ENCODE data around the gene LAPTM5. TPM values are rescaled to one million over a fixed set of nuclear protein-coding genes. Genes with fewer than 3 reads are reported as not detected.

The LAPTM5 gene
- total RNA-seq, 6 donors from 2014 or later: 148 to 624 (median 225) TPM

DNA sequence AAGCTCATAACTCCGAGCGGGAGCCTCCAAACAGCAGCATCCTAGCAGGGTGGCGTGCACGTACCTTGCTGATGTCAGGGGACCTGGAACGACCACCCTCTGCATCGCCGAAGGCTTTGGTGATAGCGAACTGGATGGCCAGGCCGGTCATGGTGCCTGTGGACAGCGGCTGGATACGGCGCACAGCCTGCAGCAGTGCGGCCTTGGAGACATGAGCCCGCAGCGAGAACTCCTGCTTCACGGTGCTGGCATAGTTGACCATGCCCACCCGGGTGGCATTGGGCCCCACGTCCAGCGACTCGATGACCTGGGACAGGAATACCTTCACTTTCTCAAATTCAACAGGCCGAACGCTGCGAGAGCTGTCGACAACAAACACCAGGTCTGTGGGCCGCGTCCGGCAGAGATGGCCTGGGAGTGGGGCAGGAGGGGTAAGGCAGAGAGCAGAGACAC, 36.2 kb downstream of the LAPTM5 start:
- ATAC-seq (ENCODE audit: low FRiP score in 2 of 2) (no peak), DNase-seq (no peak)
- WGBS, 2 donors: 94 to 95% methylated on average over 13 to 27 of the region's 27 CpGs
- Histone ChIP-seq H3K9me3 (no peaks in the 10 kb centered on the region), H3K36me3 (peaks cover 0 to 10% (median 0%) of the 10 kb centered on the region in 4 donors), H3K4me3 (no peak overlapping the region), H3K4me1 (peaks cover 7 to 11% (median 8%) of the 10 kb centered on the region in 4 donors), H3K27ac (no peak overlapping the region), H3K27me3 (no peaks in the 10 kb centered on the region)
- TF ChIP-seq, protein P1, sequence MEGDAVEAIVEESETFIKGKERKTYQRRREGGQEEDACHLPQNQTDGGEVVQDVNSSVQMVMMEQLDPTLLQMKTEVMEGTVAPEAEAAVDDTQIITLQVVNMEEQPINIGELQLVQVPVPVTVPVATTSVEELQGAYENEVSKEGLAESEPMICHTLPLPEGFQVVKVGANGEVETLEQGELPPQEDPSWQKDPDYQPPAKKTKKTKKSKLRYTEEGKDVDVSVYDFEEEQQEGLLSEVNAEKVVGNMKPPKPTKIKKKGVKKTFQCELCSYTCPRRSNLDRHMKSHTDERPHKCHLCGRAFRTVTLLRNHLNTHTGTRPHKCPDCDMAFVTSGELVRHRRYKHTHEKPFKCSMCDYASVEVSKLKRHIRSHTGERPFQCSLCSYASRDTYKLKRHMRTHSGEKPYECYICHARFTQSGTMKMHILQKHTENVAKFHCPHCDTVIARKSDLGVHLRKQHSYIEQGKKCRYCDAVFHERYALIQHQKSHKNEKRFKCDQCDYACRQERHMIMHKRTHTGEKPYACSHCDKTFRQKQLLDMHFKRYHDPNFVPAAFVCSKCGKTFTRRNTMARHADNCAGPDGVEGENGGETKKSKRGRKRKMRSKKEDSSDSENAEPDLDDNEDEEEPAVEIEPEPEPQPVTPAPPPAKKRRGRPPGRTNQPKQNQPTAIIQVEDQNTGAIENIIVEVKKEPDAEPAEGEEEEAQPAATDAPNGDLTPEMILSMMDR (IDR thresholded peaks at IDR 0.05): no peak
- no peak for TF ChIP-seq POLR2AphosphoS5 (IDR thresholded peaks at IDR 0.05)
- no peak for TF ChIP-seq EP300 (IDR thresholded peaks at IDR 0.05)
- no peak for TF ChIP-seq POLR2A (IDR thresholded peaks at IDR 0.05)

DNA sequence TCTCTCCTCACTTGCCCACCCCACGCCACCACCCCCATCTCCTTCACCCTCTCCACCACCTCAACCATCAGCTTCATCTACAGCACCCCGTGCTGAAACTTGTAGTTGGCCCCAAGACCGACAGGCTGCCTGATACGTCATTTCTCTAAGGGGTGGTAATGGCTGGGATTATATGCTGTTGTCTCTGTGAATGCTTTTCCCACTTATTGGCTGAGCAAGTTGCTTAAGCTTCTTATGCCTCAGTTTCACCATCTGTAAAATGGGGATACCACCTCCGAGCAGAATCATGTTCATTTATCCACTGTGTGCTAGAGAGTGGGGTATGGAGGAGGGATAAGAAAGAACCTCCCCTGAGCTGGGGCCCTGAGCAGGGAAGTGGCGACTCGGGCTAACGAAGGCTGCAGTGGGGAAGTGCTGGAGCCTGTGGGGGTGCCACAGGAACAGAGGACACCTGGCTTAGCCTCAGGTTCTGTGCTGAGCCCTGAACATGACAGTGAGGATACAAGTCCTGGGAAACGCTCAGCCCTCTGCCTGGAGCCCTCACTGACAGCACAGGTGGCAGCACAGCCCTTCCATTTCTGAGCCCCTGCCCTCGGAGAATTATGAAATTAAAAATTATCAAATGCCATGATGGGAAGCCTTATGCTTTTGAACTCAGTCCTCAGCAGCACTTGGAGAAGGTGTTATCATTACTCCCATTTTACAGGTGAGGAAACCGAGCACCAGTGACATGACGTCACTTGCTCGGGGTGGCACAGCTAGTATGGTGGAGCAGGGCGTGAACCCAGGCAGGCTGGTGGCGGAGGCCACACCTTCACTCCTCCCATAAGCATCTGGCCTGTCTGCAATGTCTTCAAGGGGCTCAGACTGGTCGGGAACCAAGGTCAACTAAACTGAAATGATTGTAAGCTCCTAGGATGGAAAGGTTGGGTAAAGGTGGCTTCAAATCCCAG, 37.0 kb downstream of the LAPTM5 start:
- ATAC-seq (ENCODE audit: low FRiP score in 2 of 2) (no peak), DNase-seq (no peak)

DNA sequence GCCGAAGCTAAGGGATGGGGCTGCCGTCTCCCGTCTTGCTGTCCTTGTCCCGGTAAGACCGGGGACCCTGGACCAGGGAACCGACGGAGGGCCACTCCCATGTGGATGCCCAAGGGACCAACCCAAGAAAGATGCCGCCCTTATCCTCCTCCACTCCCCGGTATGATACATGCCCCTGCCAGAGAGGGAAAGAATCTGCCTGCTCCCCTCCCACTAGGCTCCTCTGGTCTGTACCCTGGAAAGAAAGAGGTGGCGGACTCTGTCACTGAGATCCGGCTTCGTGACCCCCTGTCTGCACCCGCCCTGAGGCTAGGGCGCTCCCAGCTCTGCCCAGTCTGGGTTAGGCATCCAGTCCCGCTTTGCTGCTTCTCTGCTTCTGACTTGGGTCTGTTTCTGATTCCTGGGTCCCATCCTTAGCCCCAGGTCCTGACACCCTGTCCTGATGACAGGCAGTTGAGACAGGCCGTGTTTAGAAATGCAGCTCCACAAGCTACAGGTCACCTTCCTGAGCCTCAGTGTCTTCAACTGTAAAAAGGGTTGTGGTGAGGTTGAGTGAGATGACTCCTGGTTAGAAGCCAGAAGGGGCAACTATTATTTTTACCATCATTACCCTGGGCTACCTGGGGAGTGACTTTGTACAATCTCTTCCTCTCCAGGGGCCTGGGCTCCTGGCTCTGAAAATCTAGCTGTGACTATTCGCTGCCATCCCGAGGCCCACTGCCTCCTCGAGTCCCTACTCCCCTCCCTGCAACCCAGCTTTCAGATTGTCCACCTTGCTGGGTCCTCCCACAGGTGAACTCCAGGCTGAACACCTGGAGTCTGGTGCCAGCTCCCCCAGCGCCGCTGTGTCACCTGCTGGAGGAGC, 37.9 kb downstream of the LAPTM5 start:
- Histone ChIP-seq H3K9me3 (no peaks in the 10 kb centered on the region), H3K4me3 (peak overlapping the region in 3 of 4 donors; percentile 54 to 61 (median 57)), H3K36me3 (no peaks in the 10 kb centered on the region), H3K27ac (peak overlapping the region; percentile 95 to 100 (median 97)), H3K27me3 (no peaks in the 10 kb centered on the region), H3K4me1 (peaks cover 7 to 11% (median 8%) of the 10 kb centered on the region in 4 donors)
- ATAC-seq (ENCODE audit: low FRiP score in 2 of 2) (no peak), DNase-seq (peak in 1 of 2 donors; percentile 88)
- TF ChIP-seq, protein P1 (IDR thresholded peaks at IDR 0.05): no peak
- TF ChIP-seq POLR2AphosphoS5 (IDR thresholded peaks at IDR 0.05) (no peak), POLR2A (IDR thresholded peaks at IDR 0.05) (no peak), EP300 (IDR thresholded peaks at IDR 0.05) (peak in 1 of 4 donors; percentile 15)
- WGBS, 2 donors: 39 to 48% methylated on average over 12 to 20 of the region's 21 CpGs

More for the DNA sequence above, 37.0 kb downstream of the LAPTM5 start:
- H3K9me3 ChIP-seq: no peaks in the 10 kb centered on the region
- peaks cover 0 to 3% (median 0%) of the 10 kb centered on the region in 4 donors for H3K36me3 ChIP-seq
- no peaks in the 10 kb centered on the region for H3K27me3 ChIP-seq
- 88 to 91% methylated on average over 16 of the region's 16 CpGs for WGBS, 2 donors
- H3K27ac ChIP-seq: no peak overlapping the region
- H3K4me3 ChIP-seq: no peak overlapping the region
- TF ChIP-seq POLR2A (IDR thresholded peaks at IDR 0.05): no peak
- TF ChIP-seq EP300 (IDR thresholded peaks at IDR 0.05): no peak
- TF ChIP-seq, protein P1 (IDR thresholded peaks at IDR 0.05): no peak
- no peak for TF ChIP-seq POLR2AphosphoS5 (IDR thresholded peaks at IDR 0.05)
- peaks cover 7 to 11% (median 8%) of the 10 kb centered on the region in 4 donors for H3K4me1 ChIP-seq

DNA sequence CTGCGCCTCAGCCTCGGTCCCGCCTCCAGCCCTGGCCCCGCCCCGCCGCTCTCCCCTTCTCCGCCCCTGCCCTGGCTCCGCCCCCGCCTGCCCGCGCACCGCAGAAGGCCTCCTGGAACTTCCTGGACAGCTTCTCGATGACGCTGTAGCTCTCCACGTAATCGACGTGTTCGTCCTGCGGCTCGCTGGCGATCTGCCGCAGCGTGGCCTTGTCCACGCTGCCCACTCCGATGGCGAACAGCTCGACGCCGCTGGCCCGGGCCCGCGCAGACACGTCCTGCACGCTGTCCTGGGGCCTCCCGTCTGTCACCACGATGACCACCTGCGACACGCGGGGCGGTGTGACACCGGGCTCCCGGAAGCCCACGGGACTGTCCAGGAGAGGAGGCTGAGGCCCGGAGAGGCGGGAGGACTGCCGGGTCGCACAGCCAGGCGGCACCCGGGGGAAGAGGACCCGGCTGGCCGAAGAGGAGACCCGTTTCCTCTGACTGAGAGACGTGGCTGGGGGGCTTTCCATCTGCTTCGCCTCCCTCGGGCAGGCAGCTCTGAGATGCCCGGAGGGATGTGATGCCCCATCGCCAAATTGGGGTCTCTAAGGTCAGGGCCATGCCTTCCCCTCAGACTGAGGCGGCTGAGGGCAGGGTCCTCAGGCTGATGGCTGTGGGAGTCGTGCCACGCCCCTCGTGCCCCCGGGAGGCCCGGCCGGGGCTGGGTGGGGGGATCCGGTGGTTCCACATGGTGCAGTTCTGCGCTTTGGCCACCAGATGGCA, 38.8 kb downstream of the LAPTM5 start:
- H3K36me3 ChIP-seq: no peaks in the 10 kb centered on the region
- H3K27me3 ChIP-seq: no peaks in the 10 kb centered on the region
- 0% methylated on average over 7 to 23 of the region's 66 CpGs for WGBS, 2 donors
- DNase-seq: peak; percentile 92 to 98
- peak; percentile 93 to 94 for ATAC-seq (ENCODE audit: low FRiP score in 2 of 2)
- peak overlapping the region; percentile 39 to 61 (median 56) for H3K4me3 ChIP-seq
- H3K9me3 ChIP-seq: no peaks in the 10 kb centered on the region
- TF ChIP-seq POLR2AphosphoS5 (IDR thresholded peaks at IDR 0.05): peak; percentile 92 to 95
- peak in 3 of 4 donors; percentile 71 to 90 (median 77) for TF ChIP-seq POLR2A (IDR thresholded peaks at IDR 0.05)
- TF ChIP-seq, protein P1 (IDR thresholded peaks at IDR 0.05): peak; percentile 98 to 100 (median 100)
- TF ChIP-seq EP300 (IDR thresholded peaks at IDR 0.05): peak in 1 of 4 donors; percentile 69
- H3K4me1 ChIP-seq: peaks cover 7 to 11% (median 8%) of the 10 kb centered on the region in 4 donors
- H3K27ac ChIP-seq: peak overlapping the region; percentile 95 to 100 (median 97)

Data from upper lobe of left lung (tissue), 6 donors.